Osteocyte (in vitro differentiated cells): ENCODE results near the gene PRAMEF12. TPM values are rescaled to one million over a fixed set of nuclear protein-coding genes. Genes with fewer than 3 reads are reported as not detected.
A peak's percentile ranks its signal among the peaks of the same experiment; 100 is the strongest.

Experiments used
- DNase-seq: peaks from one replicate; pipeline ENCODE4 v3.0.0; 2021; ENCODE audit warnings: mixed read lengths; ENCODE audit not compliant: unreplicated experiment; ENCODE audit errors: extremely low spot score
- H3K27ac Mint-ChIP-seq: one replicate; pipeline ENCODE4 v1.8.0; 2021; ENCODE audit warnings: mild to moderate bottlenecking, mixed read lengths; ENCODE audit not compliant: unreplicated experiment
- H3K27me3 Mint-ChIP-seq: one replicate; pipeline ENCODE4 v1.8.0; 2021; ENCODE audit warnings: mixed read lengths; ENCODE audit not compliant: unreplicated experiment
- H3K36me3 Mint-ChIP-seq: one replicate; pipeline ENCODE4 v1.8.0; 2021; ENCODE audit warnings: mixed read lengths; ENCODE audit not compliant: unreplicated experiment
- H3K4me1 Mint-ChIP-seq: one replicate; pipeline ENCODE4 v1.8.0; 2021; ENCODE audit warnings: mixed read lengths; ENCODE audit not compliant: unreplicated experiment
- H3K4me3 Mint-ChIP-seq: one replicate; pipeline ENCODE4 v1.8.0; 2021; ENCODE audit warnings: mild to moderate bottlenecking, moderate library complexity, mixed read lengths; ENCODE audit not compliant: unreplicated experiment
- H3K9me3 Mint-ChIP-seq: one replicate; pipeline ENCODE4 v1.8.0; 2021; ENCODE audit warnings: mixed read lengths; ENCODE audit not compliant: unreplicated experiment
- CTCF ChIP-seq: fragments of 200-600 bp; sonication (generic); IDR thresholded peaks from 2 replicates; pipeline ENCODE4 v1.5.0; 2021; ENCODE audit warnings: antibody characterized with exemption, mild to moderate bottlenecking, moderate library complexity
- total RNA-seq: library from RNA; stranded (reverse); gene quantifications from 2 replicates; pipeline ENCODE4 v1.2.1, GENCODE V29; 2021

PRAMEF12 gene
- total RNA-seq, 1 donor from 2014 or later, result not detected

- DNase-seq, result no peak
- Mint-ChIP-seq H3K9me3 (peaks cover 13% of the 10 kb centered on the region), H3K36me3 (no peaks in the 10 kb centered on the region), H3K4me1 (no peaks in the 10 kb centered on the region), H3K27me3 (peaks cover 7% of the 10 kb centered on the region), H3K4me3 (no peak overlapping the region), H3K27ac (no peak overlapping the region)
- TF ChIP-seq CTCF, result no peak
Measured at GRCh38 chr1:12769976-12770505, 3.5 kb upstream of the PRAMEF12 start.

DNA sequence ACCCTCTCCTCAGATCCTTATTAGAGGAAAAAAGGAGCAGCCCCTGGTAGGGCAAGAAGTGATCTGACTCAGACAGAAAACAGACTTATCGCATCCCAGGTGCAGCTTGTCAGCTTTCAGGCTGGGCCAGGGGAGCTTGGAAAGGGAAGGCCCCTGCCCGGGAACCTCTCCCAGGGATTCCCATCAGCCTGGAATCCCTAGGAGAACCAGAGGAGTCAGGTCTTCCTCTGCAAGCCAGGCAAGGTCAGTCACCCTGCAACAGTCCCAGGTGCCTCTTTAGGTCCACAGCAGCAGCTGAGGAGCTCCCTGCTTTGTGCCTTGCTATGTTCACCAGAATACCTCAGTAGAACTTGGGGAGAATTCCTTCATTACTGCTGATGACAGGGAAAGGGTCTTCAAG is 2.9 kb upstream of the PRAMEF12 start:
- Mint-ChIP-seq H3K4me1 (no peaks in the 10 kb centered on the region), H3K36me3 (no peaks in the 10 kb centered on the region), H3K27ac (no peak overlapping the region), H3K9me3 (peaks cover 13% of the 10 kb centered on the region), H3K4me3 (no peak overlapping the region), H3K27me3 (peaks cover 7% of the 10 kb centered on the region)
- peak; percentile 80 for DNase-seq
- TF ChIP-seq CTCF, result no peak

DNA sequence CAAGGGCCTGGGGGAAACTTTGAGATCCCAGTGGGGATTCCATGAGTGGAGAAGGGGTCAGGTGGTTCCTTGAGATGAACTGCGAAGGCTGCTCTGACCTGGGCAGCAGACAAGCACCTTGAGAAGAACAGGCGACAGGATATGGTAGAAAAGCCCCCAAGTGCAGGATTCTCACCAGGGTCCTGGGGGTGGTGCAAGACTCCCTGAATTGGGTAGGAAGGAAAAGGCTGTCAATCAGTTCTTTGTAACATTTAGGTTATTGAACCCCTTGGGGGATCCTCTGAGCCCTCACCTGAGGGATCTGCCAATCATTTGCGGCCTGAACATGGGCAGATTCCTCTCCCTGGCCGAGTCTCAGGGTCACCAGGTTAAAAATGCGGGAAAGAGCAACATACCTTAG is 2.4 kb upstream of the PRAMEF12 start:
- DNase-seq, result peak; percentile 59
- Mint-ChIP-seq H3K27ac (no peak overlapping the region), H3K4me1 (no peaks in the 10 kb centered on the region), H3K36me3 (no peaks in the 10 kb centered on the region), H3K4me3 (no peak overlapping the region), H3K27me3 (peaks cover 7% of the 10 kb centered on the region), H3K9me3 (peaks cover 13% of the 10 kb centered on the region)
- TF ChIP-seq CTCF, result no peak

- H3K4me3 Mint-ChIP-seq, result no peak overlapping the region
- H3K9me3 Mint-ChIP-seq, result peaks cover 8% of the 10 kb centered on the region
- H3K27me3 Mint-ChIP-seq, result peaks cover 6% of the 10 kb centered on the region
- H3K36me3 Mint-ChIP-seq, result no peaks in the 10 kb centered on the region
- H3K4me1 Mint-ChIP-seq, result no peaks in the 10 kb centered on the region
- no peak overlapping the region for H3K27ac Mint-ChIP-seq
- no peak for TF ChIP-seq CTCF
- DNase-seq, result peak; percentile 63
Measured at GRCh38 chr1:12772520-12772919, 1.0 kb upstream of the PRAMEF12 start.

DNA sequence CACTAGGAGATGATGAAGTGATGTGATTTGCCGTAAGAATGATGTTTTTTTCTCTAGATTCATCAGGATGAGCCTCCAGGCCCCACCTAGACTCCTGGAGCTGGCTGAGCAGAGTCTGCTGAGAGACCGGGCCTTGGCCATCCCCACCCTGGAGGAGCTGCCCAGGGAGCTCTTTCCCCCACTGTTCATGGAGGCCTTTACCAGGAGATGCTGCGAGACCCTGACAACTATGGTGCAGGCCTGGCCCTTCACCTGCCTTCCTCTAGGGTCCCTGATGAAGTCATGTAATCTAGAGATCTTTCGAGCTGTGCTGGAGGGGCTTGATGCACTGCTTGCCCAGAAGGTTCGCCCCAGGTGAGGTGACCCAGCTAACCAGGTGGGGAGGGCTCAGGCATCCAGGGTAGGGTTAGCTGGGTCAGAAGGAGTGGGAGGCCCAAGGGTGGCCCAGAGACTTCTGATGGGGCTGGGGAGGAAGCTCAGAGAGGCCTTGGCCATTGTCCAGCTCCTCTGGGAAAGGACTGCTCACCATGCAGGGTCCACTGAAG is 1.3 kb downstream of the PRAMEF12 start:
- TF ChIP-seq CTCF, result no peak
- Mint-ChIP-seq H3K27me3 (peaks cover 3% of the 10 kb centered on the region), H3K36me3 (no peaks in the 10 kb centered on the region), H3K27ac (no peak overlapping the region), H3K4me1 (no peaks in the 10 kb centered on the region), H3K9me3 (peaks cover 8% of the 10 kb centered on the region), H3K4me3 (no peak overlapping the region)
- peak; percentile 69 for DNase-seq
